ENCODE measurements around the gene GSTCD. TPM values are rescaled to one million over a fixed set of nuclear protein-coding genes. Genes with fewer than 3 reads are reported as not detected.

GSTCD gene
- total and polyA plus RNA-seq, 9 of the 15 experiments (the other 6 are each of a cell fraction or from before 2014, with no cell fraction given) = 4.5 to 36.3 (median 16.0) TPM

DNA sequence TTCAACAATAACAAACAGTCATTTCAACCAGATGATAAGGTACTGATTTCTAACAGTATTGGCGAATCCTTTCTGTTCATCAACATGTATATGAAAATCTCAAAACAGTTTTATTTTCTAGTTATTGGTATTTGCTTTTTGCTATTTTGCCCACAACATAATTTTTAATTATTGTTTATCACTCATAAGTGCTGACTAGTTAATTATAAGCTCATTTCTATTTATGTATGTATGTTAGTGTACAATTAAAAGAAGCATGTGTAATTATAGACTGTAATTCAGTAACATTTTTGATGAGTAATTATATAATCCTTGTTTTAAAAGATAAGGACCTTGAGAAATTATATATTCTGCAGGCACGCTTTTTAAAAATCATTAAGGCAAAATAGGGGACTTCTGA lies 119.5 kb downstream of the GSTCD start:
- Histone ChIP-seq H3K27ac (ENCODE audit: extremely low read depth, low read depth, low read length) (no peak overlapping the region), H3K27me3 (ENCODE audit: control insufficient read depth in 2 of 2, insufficient read depth in 2 of 2, low read length in 2 of 2) (no peaks in the 10 kb centered on the region), H2AFZ (ENCODE audit: low read depth, low read length) (no peak overlapping the region), H3K4me1 (replicated peaks in 1 of 2; ENCODE audit: control insufficient read depth in 2 of 2, insufficient read depth in 2 of 2, low read length in 2 of 2) (no peaks in the 10 kb centered on the region), H4K20me1 (replicated peaks; ENCODE audit: control insufficient read depth, insufficient read depth, low read length) (no peaks in the 10 kb centered on the region), H3K9ac (ENCODE audit: insufficient read depth in 1 of 2, low read depth in 2 of 2, low read length in 2 of 2) (no peak overlapping the region), H3K9me1 (ENCODE audit: control insufficient read depth, insufficient read depth, low read length) (no peaks in the 10 kb centered on the region), H3K79me2 (ENCODE audit: control insufficient read depth, insufficient read depth, low read length) (no peaks in the 10 kb centered on the region), H3K36me3 (ENCODE audit: control insufficient read depth, insufficient read depth, low read length) (peaks cover 7% of the 10 kb centered on the region; the same call in 1 of the 3 replicates), H3K4me2 (ENCODE audit: insufficient read depth, low read length) (no peak overlapping the region), H3K9me3 (replicated peaks; ENCODE audit: control insufficient read depth, insufficient read depth, low read depth, low read length) (no peaks in the 10 kb centered on the region), H3K4me3 (no peak overlapping the region)
- intact Hi-C loops (cut with micrococcal nuclease) (no loop called here), in situ Hi-C loops (cut with MboI) (no loop called here)
- WGBS (ENCODE audit: insufficient coverage, low coverage, missing lambda C conversion rate) = 100% methylated on average over 2 of the region's 2 CpGs
- ATAC-seq = no peak
- no peak for FAIRE-seq
- TF ChIP-seq CHD1 (IDR thresholded peaks at IDR 0.05; ENCODE audit: low read length) (no peak), C11orf30 (IDR thresholded peaks at IDR 0.05; ENCODE audit: low read depth) (peak; percentile 45), ZNF316 (IDR thresholded peaks at IDR 0.05) (peak; percentile 83)
- ChIA-PET POLR2A (no interaction called here), CTCF (ENCODE audit: low intra/inter-chr PET ratio) (no interaction called here)
- BruUV-seq (replicated peaks) = no TSS peak
- no peak for DNase-seq (ENCODE audit: extremely low read depth in 1 of 4, low spot score in 3 of 4)

DNA sequence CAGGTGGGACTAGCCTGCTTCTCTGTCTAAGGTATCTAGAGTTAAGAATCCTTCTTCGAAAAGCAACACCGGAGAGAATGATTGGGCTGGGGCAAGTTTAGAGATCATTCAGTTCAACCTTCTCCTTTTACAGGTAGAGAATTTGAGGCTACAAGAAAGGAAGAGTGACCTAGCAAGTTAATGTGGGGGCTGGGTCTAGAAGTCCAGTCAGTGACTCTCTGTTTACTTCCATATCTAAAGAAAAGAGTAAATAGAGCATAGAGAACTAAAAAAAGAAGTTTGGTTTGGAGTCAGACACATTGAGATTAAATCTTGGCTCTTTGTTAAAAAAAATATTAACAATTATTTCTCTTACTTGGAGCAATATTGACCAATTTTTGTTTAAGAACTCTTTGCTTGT lies 122.6 kb downstream of the GSTCD start:
- H3K79me2 ChIP-seq (ENCODE audit: control insufficient read depth, insufficient read depth, low read length) = no peaks in the 10 kb centered on the region
- H3K9ac ChIP-seq (ENCODE audit: insufficient read depth in 1 of 2, low read depth in 2 of 2, low read length in 2 of 2) = no peak overlapping the region
- peaks cover 7% of the 10 kb centered on the region; the same call in 1 of the 3 replicates for H3K36me3 ChIP-seq (ENCODE audit: control insufficient read depth, insufficient read depth, low read length)
- no peak for ATAC-seq
- H3K9me3 ChIP-seq (replicated peaks; ENCODE audit: control insufficient read depth, insufficient read depth, low read depth, low read length) = no peaks in the 10 kb centered on the region
- no peak overlapping the region for H3K27ac ChIP-seq (ENCODE audit: extremely low read depth, low read depth, low read length)
- H4K20me1 ChIP-seq (replicated peaks; ENCODE audit: control insufficient read depth, insufficient read depth, low read length) = no peaks in the 10 kb centered on the region
- no peak for FAIRE-seq
- H3K4me1 ChIP-seq (replicated peaks in 1 of 2; ENCODE audit: control insufficient read depth in 2 of 2, insufficient read depth in 2 of 2, low read length in 2 of 2) = no peaks in the 10 kb centered on the region; a peak in 1 of 5 replicates
- no TSS peak for BruUV-seq (replicated peaks)
- ChIA-PET CTCF (ENCODE audit: low intra/inter-chr PET ratio) (no interaction called here), POLR2A (interaction anchor here (1.0 kb wide), 1 partner anchor 12 kb away, joined by 3 read pairs; no protein-coding TSS in a partner anchor)
- in situ Hi-C loops (cut with MboI) (no loop called here), intact Hi-C loops (cut with micrococcal nuclease) (no loop called here)
- no peak overlapping the region for H3K4me2 ChIP-seq (ENCODE audit: insufficient read depth, low read length)
- TF ChIP-seq RUNX1 (IDR thresholded peaks at IDR 0.05; ENCODE audit: low read depth) (no peak), HDAC6 (IDR thresholded peaks at IDR 0.05; ENCODE audit: low read depth, low read length) (no peak), HMG20B (CRISPR knock-in tag; IDR thresholded peaks at IDR 0.05) (no peak), PHF8 (IDR thresholded peaks at IDR 0.05; ENCODE audit: borderline replicate concordance, low read length) (no peak), ZNF780A (CRISPR knock-in tag; IDR thresholded peaks at IDR 0.05) (no peak), KLF16 (IDR thresholded peaks at IDR 0.05) (no peak), CBX2 (IDR thresholded peaks at IDR 0.05; ENCODE audit: insufficient read depth, low read length, poor library complexity, severe bottlenecking) (no peak), ZNF764 (CRISPR knock-in tag; IDR thresholded peaks at IDR 0.05; ENCODE audit: low read depth) (no peak), DPF2 (IDR thresholded peaks at IDR 0.05) (no peak), SPI1 (IDR thresholded peaks at IDR 0.05; ENCODE audit: borderline replicate concordance, low read depth, low read length) (no peak), SP2 (IDR thresholded peaks at IDR 0.05; ENCODE audit: extremely low read depth, low read depth, low read length, poor library complexity, severe bottlenecking) (no peak)
- H2AFZ ChIP-seq (ENCODE audit: low read depth, low read length) = no peak overlapping the region
- no peak for DNase-seq (ENCODE audit: extremely low read depth in 1 of 4, low spot score in 3 of 4)
- H3K27me3 ChIP-seq (ENCODE audit: control insufficient read depth in 2 of 2, insufficient read depth in 2 of 2, low read length in 2 of 2) = no peaks in the 10 kb centered on the region
- 95% methylated on average over 2 of the region's 2 CpGs for WGBS (ENCODE audit: insufficient coverage, low coverage, missing lambda C conversion rate)
- no peak overlapping the region for H3K4me3 ChIP-seq
- H3K9me1 ChIP-seq (ENCODE audit: control insufficient read depth, insufficient read depth, low read length) = no peaks in the 10 kb centered on the region
